HG02623 (cell line): ENCODE results near the gene NR3C1.
"Not testable (repeated sequence)": the region's sequence is repeated elsewhere in the genome, so short reads cannot be mapped to it uniquely, and the experiment has no call there.

ENCODE experiments used
- ATAC-seq: cut with Tn5 transposase; IDR thresholded peaks from one replicate; pipeline ENCODE4 v1.9.1; 2021; ENCODE audit warnings: moderate library complexity; ENCODE audit not compliant: unreplicated experiment

NR3C1 gene

DNA sequence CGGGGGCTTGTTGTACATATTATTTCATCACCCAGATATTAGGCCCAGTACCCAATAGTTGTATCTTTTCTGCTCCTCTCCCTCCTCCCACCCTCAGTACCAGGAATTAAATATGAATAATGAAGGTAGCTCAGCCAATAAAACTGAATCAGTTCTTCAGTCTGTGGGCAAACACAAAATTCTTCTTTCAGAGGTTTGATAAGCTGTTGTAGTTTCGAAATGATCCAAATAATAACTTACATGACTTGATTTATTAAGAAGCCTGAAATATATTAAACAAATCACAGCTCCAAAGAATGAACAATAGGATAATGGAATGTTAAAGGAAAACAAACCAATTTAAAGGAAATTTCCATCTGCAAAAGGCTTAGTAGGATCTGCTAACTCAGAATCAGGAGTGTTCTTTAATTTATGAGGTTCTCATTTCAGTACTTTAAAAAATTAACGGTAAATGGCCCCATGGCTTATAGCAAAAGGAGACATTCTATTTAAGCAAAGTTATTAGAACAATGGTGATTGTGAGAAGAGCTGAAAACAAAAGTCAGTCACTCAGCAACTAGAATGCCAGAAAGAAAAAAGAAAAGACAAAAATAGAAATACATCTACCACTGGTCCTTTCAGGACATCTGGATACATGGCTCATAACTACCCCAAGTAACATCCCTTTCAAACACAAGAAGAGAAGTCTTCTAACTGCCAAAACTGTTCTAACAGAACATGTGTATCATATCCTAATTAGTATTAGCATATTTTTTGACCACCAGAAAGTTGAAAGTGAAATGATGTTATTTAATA is 62.4 kb downstream of the NR3C1 start:
- no peak for ATAC-seq

GRCh38 chr5:143338658-143339366 is 64.7 kb downstream of the NR3C1 start:
- ATAC-seq: no peak

GRCh38 chr5:143337946-143338345 is 65.5 kb downstream of the NR3C1 start:
- ATAC-seq: no peak

- no peak for ATAC-seq
Measured at GRCh38 chr5:143336485-143336884, 67.0 kb downstream of the NR3C1 start.

DNA sequence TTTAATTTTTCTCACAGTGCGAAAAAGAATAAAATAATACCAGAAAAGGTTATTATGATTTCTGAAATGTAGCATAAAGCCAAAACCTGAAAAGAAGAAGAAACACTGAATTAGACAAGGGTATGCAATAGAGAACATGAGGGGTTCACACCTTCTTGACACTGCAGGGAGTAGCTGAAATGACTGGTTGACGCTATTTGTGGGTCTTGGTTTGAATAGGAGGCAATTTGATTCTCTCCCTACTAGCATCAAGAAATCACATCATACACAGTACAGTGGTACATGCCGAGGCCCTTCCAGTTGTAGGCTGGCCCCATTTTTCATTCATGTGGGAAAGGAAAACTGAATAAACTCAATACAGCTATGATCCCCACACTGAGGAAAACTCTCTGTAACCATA is 68.6 kb downstream of the NR3C1 start:
- no peak for ATAC-seq

DNA sequence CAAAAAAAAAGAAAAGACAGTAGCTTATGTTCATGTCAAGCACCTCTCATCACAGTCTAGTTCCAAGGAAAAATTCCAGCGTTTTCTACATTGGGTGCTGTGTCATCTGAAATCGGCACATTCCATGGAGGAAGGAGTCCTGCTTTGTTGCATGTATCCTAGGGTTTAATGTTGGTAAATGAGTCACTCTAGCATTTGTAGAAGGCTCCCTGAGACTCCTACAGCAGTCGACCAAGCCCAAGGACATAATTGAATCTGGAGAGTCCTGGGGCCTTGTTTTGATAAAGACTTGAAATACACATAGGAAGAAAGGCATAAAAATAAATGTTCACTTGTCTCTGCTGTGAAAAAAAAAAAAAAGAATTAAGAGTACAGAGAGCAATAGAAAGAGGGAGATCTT is 69.1 kb downstream of the NR3C1 start:
- not testable (repeated sequence) for ATAC-seq

- no peak for ATAC-seq
Measured at GRCh38 chr5:143331956-143332355, 71.5 kb downstream of the NR3C1 start.

DNA sequence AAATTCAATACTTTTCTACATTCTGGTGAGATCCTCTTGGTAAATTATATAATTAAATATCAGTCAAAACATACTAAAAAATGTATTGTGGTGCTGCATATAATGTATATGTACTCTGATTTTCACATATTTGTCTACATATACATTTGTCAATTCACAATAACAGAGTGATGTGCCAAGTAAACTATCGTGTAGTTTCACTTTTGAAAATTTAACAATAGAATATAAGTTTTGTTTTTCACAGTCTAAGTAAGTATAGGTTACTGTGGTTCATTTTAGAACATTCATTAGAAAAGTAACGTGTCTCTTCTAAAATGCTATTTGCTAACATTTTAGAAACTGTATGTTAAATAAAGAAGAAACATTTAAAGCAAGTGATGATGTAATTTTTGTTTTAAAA is 73.6 kb downstream of the NR3C1 start:
- ATAC-seq: no peak

DNA sequence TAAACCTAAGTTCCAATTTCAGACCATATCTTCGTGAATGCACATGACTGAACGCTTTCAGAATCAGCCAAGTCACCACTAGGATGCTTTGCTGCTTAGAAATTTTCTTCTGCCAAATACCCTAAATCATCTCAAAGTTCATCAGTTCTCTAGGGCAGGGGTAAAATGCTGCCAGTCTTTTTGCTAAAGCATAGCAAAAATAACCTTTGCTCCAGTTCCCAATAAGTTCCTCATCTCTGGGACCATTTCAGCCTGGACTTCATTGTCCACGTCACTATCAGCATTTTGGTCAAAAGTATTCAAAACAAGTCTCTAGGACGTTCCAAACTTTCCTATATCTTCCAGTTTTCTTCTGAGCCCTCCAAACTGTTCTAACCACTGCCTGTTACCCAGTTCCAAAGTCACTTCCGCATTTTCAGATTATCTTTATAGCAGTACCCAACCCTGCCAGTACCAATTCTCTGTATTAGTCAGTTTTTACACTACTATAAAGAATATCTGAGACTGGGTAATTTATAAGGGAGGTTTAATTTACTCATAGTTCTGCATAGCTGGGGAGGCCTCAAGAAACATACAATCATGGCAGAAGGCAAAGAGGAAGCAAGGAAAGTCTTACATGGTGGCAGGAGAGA is 74.8 kb downstream of the NR3C1 start:
- no peak for ATAC-seq

- ATAC-seq: not testable (repeated sequence)
Measured at GRCh38 chr5:143325086-143325485, 78.4 kb downstream of the NR3C1 start.

DNA sequence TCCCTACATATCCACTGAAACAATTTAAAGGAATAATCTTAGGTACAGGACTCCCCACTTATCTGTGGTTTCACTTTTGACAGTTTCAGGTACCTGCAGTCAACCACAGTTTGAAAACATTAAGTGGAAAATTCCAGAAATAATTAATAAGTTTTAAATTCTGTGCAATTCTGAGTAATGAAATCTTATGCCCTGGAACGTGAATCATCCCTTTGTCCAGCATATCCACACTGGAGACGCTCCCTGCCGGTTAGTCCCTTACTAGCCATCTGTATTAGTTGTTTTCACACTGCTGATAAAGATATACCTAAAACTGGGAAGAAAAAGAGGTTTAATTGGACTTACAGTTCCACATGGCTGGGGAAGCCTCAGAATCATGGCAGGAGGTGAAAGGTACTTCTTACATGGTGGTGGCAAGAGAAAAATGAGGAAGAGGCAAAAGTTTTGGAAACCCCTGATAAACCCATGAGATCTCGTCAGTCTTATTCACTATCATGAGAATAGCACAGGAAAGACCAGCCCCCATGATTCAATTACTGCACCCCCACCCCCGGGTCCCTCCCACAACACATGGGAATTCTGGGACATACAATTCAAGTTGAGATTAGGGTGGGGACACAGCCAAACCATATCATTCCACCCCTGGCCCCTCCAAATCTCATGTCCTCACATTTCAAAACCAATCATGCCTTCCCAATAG is 80.4 kb downstream of the NR3C1 start:
- ATAC-seq: not testable (repeated sequence)

DNA sequence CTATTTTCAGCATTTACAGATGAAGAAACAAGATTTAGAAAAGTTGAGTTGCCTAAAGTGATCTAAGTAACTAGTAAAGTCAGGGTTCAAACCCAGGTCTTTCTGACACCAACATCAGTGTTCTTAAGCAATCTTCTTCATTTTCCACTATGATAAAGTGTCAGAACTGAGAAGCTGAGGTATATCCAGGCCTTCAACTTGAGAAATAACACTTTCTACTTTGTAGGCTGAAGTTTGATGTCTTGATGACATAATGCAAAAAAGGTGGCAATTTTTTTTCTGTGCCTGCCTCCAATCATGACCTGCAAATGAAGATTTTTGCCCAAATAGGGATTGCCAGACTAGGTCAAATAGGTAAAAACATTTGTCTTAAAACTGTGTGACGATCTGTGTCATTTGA is 81.3 kb downstream of the NR3C1 start:
- ATAC-seq: no peak

GRCh38 chr5:143319437-143320227 is 83.9 kb downstream of the NR3C1 start:
- no peak for ATAC-seq

- ATAC-seq: no peak
Measured at GRCh38 chr5:143318833-143319232, 84.7 kb downstream of the NR3C1 start.

DNA sequence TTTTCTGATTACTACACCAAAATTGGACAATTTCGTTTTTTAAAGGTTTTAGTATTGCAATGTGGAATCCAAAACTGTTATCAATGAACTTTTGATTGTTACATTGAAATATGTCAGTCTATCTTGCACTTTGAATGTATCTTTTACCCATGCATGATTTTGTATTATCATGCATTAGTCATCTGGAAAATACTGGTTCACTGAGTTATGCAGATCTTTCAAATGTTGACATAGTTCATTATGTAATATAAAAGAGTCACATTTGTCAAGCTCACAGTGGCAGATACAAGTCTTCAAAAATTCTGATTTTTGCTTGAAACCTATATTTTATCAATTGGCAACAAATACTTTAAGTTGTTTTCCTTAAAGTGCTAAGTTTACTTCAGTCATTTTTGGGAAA is 85.2 kb downstream of the NR3C1 start:
- ATAC-seq: no peak

DNA sequence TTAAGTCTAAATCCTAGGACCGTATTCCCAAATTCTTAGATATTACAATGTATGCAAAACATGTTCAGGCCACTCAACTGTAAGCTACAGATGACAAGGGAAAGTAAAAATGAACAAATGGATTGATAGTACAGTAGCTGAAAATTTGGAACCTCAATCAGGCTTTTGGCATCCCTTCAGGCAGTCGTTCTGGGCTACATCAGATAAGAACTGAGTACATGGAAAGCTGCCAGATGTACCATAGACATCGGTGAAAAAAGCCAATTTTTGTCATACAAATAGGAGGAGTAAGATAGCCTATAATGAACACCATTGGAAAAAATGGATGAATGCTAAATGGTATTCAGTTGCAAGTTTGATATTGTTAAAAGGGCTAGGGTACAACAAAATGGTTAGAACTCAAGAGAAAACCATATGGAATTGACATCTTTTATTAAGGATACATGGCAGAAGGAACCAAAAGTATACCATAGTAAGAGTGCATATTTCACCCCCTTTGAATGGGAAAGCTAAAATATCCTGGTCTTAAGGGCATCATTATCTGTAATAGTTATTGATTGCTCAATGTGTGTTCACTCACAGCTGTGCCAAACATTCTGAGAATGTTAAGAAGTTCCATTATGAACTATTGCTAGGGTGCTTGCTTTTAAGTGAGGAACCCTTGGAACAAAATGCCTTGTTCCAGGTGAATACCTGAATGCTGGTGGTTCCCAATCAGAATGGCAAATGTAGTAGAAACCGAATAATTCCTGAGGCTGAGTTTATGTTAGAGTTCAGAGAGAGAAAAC is 86.4 kb downstream of the NR3C1 start:
- no peak for ATAC-seq

GRCh38 chr5:143316337-143316736 is 87.1 kb downstream of the NR3C1 start:
- no peak for ATAC-seq

DNA sequence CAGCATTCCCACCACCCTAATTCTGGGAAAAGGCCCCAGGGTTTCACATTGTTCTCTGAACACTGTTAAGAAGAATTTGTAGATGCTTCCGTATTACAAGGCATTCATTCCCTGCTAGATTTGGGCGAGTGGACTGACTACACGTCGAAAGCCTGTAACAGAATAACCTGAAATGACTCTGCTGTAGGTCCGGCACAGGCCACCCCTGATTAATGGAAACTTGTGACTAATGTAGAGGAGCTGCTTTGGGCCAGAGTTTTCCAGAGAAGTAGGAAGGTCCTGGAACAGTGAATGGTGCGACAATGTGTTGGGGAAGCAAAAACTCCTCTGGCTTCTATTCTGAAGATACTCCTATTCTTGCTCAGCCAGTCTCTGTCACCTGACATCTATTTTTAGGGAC is 87.6 kb downstream of the NR3C1 start:
- ATAC-seq: no peak

- no peak for ATAC-seq
Measured at GRCh38 chr5:143315214-143315613, 88.3 kb downstream of the NR3C1 start.

- no peak for ATAC-seq
Measured at GRCh38 chr5:143314659-143315058, 88.8 kb downstream of the NR3C1 start.
